ENCODE measurements around the gene KLKB1.
"Not testable (repeated sequence)": the region's sequence is repeated elsewhere in the genome, so short reads cannot be mapped to it uniquely, and the experiment has no call there.

Gene KLKB1

GRCh38 chr4:186227744-186228513 is 622 bp downstream of the KLKB1 start:
- DNase-seq = no peak

GRCh38 chr4:186228514-186228894 is 1.2 kb downstream of the KLKB1 start:
- no peak for DNase-seq

GRCh38 chr4:186234367-186234766 is 7.1 kb downstream of the KLKB1 start:
- DNase-seq = no peak

GRCh38 chr4:186236126-186236525 is 8.8 kb downstream of the KLKB1 start:
- DNase-seq = no peak

GRCh38 chr4:186240452-186240847 is 13.1 kb downstream of the KLKB1 start:
- no peak for DNase-seq

GRCh38 chr4:186240848-186241491 is 13.7 kb downstream of the KLKB1 start:
- no peak for DNase-seq

GRCh38 chr4:186241616-186242015 is 14.3 kb downstream of the KLKB1 start:
- DNase-seq = no peak

GRCh38 chr4:186242031-186242430 is 14.7 kb downstream of the KLKB1 start:
- not testable (repeated sequence) for DNase-seq

- no peak for DNase-seq
These were observed 16.0 kb downstream of the KLKB1 start for GRCh38 chr4:186243331-186243730.

- DNase-seq = no peak
These were observed 17.5 kb downstream of the KLKB1 start for GRCh38 chr4:186244835-186245234.

- not testable (repeated sequence) for DNase-seq
These were observed 19.9 kb downstream of the KLKB1 start for GRCh38 chr4:186247062-186247752.

GRCh38 chr4:186248643-186249042 is 21.3 kb downstream of the KLKB1 start:
- no peak for DNase-seq

- DNase-seq = no peak
These were observed 22.8 kb downstream of the KLKB1 start for GRCh38 chr4:186249785-186250754.

GRCh38 chr4:186250760-186251159 is 23.5 kb downstream of the KLKB1 start:
- DNase-seq = no peak

- DNase-seq = no peak
These were observed 27.8 kb downstream of the KLKB1 start for GRCh38 chr4:186255122-186255521.

GRCh38 chr4:186258216-186258811 is 31.0 kb downstream of the KLKB1 start:
- DNase-seq = no peak

GRCh38 chr4:186260117-186260503 is 32.8 kb downstream of the KLKB1 start:
- no peak for DNase-seq

- no peak for DNase-seq
These were observed 33.5 kb downstream of the KLKB1 start for GRCh38 chr4:186260504-186261448.

- no peak for DNase-seq
These were observed 37.4 kb downstream of the KLKB1 start for GRCh38 chr4:186264660-186265059.

- DNase-seq = not testable (repeated sequence)
These were observed 37.9 kb downstream of the KLKB1 start for GRCh38 chr4:186265250-186265649.

Measured in activated CD4-positive, alpha-beta T cell treated with anti-CD3 and anti-CD28 coated beads for 1 hour (primary cell).